IMR-90 (cell line): ENCODE data around the gene GZMB. TPM values are rescaled to one million over a fixed set of nuclear protein-coding genes. Genes with fewer than 3 reads are reported as not detected.

Experiments used
- ATAC-seq: fragments of 200-7000 bp; cut with Tn5 transposase; 2 replicates; pipeline ENCODE4 v1.9.1; 2020; ENCODE audit warnings: low read depth, mild to moderate bottlenecking, moderate library complexity
- BruUV-seq: library from RNA; stranded (reverse); fragments of 400-500 nt; replicated peaks from 2 replicates; lab custom pipeline; 2021; lab: Mats Ljungman, UMichigan
- CTCF ChIA-PET: fragments of 300-600 bp; formaldehyde crosslinking; extraction: SDS; loops from one replicate; lab custom pipeline; 2021; ENCODE audit warnings: antibody characterized with exemption; lab: Yijun Ruan, JAX
- POLR2A ChIA-PET: fragments of 300-600 bp; sonication (Branson Sonifier 250); formaldehyde crosslinking; loops from one replicate; lab custom pipeline; 2022; ENCODE audit warnings: antibody characterized with exemption; ENCODE audit not compliant: unreplicated experiment; lab: Charles Lee
- DNase-seq: peaks from one replicate; pipeline ENCODE4 v3.0.0; 2013
- H2AFZ ChIP-seq: replicated peaks from 2 replicates; pipeline ENCODE3; 2013; ENCODE audit warnings: low read length, mild to moderate bottlenecking; ENCODE audit not compliant: poor library complexity
- H2AK5ac ChIP-seq: 2 replicates; pipeline ENCODE4 v1.6.1; 2013; ENCODE audit warnings: low read depth, low read length, inconsistent platforms
- H2AK9ac ChIP-seq: replicated peaks from 2 replicates; pipeline ENCODE3; 2013; ENCODE audit warnings: mild to moderate bottlenecking, low read depth, low read length, moderate library complexity; ENCODE audit not compliant: poor library complexity
- H2BK120ac ChIP-seq: 2 replicates; pipeline ENCODE4 v1.6.1; 2013; ENCODE audit warnings: low read depth, low read length, inconsistent platforms
- H2BK15ac ChIP-seq: 3 replicates; pipeline ENCODE4 v1.6.1; 2013; ENCODE audit warnings: low read depth, low read length, inconsistent platforms
- H2BK20ac ChIP-seq: 2 replicates; pipeline ENCODE4 v1.6.1; 2013; ENCODE audit warnings: low read depth, mild to moderate bottlenecking, inconsistent platforms, low read length, moderate library complexity
- H2BK5ac ChIP-seq: 2 replicates; pipeline ENCODE4 v1.6.1; 2013; ENCODE audit warnings: mild to moderate bottlenecking, low read depth, low read length, inconsistent platforms; ENCODE audit not compliant: poor library complexity, severe bottlenecking
- H3K14ac ChIP-seq: replicated peaks from 2 replicates; pipeline ENCODE4 v1.6.1; 2013; ENCODE audit warnings: low read depth, low read length, inconsistent platforms
- H3K18ac ChIP-seq: 2 replicates; pipeline ENCODE4 v1.6.1; 2013; ENCODE audit warnings: low read depth, low read length, control low read depth
- H3K23ac ChIP-seq: 2 replicates; pipeline ENCODE4 v1.6.1; 2013; ENCODE audit warnings: low read depth, low read length, inconsistent platforms
- H3K27ac ChIP-seq: 2 replicates; pipeline ENCODE4 v1.5.1; 2013; ENCODE audit warnings: mild to moderate bottlenecking, control low read depth, low read length; ENCODE audit not compliant: insufficient read depth
- H3K27me3 ChIP-seq: 2 replicates; pipeline ENCODE4 v1.6.1; 2013; ENCODE audit warnings: low read length; ENCODE audit not compliant: control insufficient read depth, insufficient read depth
- H3K36me3 ChIP-seq: 2 replicates; pipeline ENCODE4 v1.6.1; 2013; ENCODE audit warnings: low read length, mixed read lengths; ENCODE audit not compliant: control insufficient read depth, insufficient read depth
- H3K4ac ChIP-seq: 2 replicates; pipeline ENCODE4 v1.6.1; 2013; ENCODE audit warnings: low read depth, low read length, inconsistent platforms
- H3K4me1 ChIP-seq: 2 replicates; pipeline ENCODE4 v1.6.1; 2013; ENCODE audit warnings: low read length, mixed read lengths; ENCODE audit not compliant: control insufficient read depth, insufficient read depth
- H3K4me2 ChIP-seq: 2 replicates; pipeline ENCODE4 v1.6.1; 2013; ENCODE audit warnings: low read depth, mild to moderate bottlenecking, control low read depth, low read length, moderate library complexity
- H3K4me3 ChIP-seq: 2 replicates; pipeline ENCODE4 v1.5.1; 2013; ENCODE audit warnings: low read depth, mild to moderate bottlenecking, control low read depth, low read length, moderate library complexity; ENCODE audit not compliant: insufficient read depth
- H3K56ac ChIP-seq: 2 replicates; pipeline ENCODE4 v1.6.1; 2013; ENCODE audit warnings: low read length, inconsistent platforms; ENCODE audit not compliant: insufficient read depth; ENCODE audit errors: extremely low read depth
- H3K79me1 ChIP-seq, 2 experiments: 2 replicates each; pipeline ENCODE4 v1.6.1; 2013; ENCODE audit warnings: low read length in 2 of 2, inconsistent platforms in 1 of 2, low read depth in 1 of 2
- H3K9ac ChIP-seq: 2 replicates; pipeline ENCODE4 v1.6.1; 2013; ENCODE audit warnings: low read depth, low read length, control low read depth
- H3K9me1 ChIP-seq: 2 replicates; pipeline ENCODE4 v1.6.1; 2013; ENCODE audit warnings: low read length, inconsistent platforms; ENCODE audit not compliant: insufficient read depth
- H3K9me3 ChIP-seq: 2 replicates; pipeline ENCODE4 v1.6.1; 2013; ENCODE audit warnings: low read length; ENCODE audit not compliant: control insufficient read depth, insufficient read depth
- H4K20me1 ChIP-seq: 2 replicates; pipeline ENCODE4 v1.6.1; 2013; ENCODE audit warnings: low read length, inconsistent platforms; ENCODE audit not compliant: insufficient read depth
- H4K5ac ChIP-seq: 2 replicates; pipeline ENCODE4 v1.6.1; 2013; ENCODE audit warnings: mild to moderate bottlenecking, low read depth, low read length, control low read depth
- H4K8ac ChIP-seq, 2 experiments: 2 replicates each; pipeline ENCODE4 v1.6.1; 2013; ENCODE audit warnings: low read depth in 2 of 2, low read length in 2 of 2, control low read depth in 1 of 2, inconsistent platforms in 1 of 2
- H4K91ac ChIP-seq: 2 replicates; pipeline ENCODE4 v1.6.1; 2013; ENCODE audit warnings: low read depth, low read length, inconsistent platforms; ENCODE audit not compliant: insufficient read depth
- ELK1 ChIP-seq: fragments of 150-350 bp; IDR thresholded peaks from 2 replicates; pipeline ENCODE4 v1.6.1; 2016; ENCODE audit warnings: low read depth, mild to moderate bottlenecking, low read length, moderate library complexity, borderline replicate concordance
- FOS ChIP-seq: fragments of 150-350 bp; IDR thresholded peaks from 2 replicates; pipeline ENCODE4 v1.6.1; 2016; ENCODE audit warnings: low read depth, low read length
- MAFK ChIP-seq: IDR thresholded peaks from 2 replicates; pipeline ENCODE4 v1.6.1; 2012; ENCODE audit warnings: low read depth, low read length, improper control_type of control experiment
- POLR2A ChIP-seq: IDR thresholded peaks from 2 replicates; pipeline ENCODE4 v1.6.1; 2012; ENCODE audit warnings: mild to moderate bottlenecking, low read depth, low read length
- WGBS, 2 experiments: methylation state at CpG; one replicate each; pipeline versions ENCODE4 v1.1.5 to v1.1.7; 2013; ENCODE audit warnings: missing lambda C conversion rate in 2 of 2; ENCODE audit not compliant: insufficient read length in 1 of 2; ENCODE audit errors: extremely low coverage in 2 of 2; 5-methylcytosine and 5-hydroxymethylcytosine counted together
- dilution Hi-C: fragments of 300-500 bp; cut with HindIII; formaldehyde crosslinking; loops from one replicate; pipeline ENCODE4 v1.14.3; 2018; ENCODE audit warnings: low sequenced_read_pairs; ENCODE audit not compliant: unreplicated experiment
- in situ Hi-C: fragments of 300-500 bp; cut with MboI; formaldehyde crosslinking; loops from 3 replicates; pipeline ENCODE4 v1.14.3; 2019; ENCODE audit warnings: low sequenced_read_pairs, inconsistent platforms, mixed read lengths
- intact Hi-C: fragments of 100-400 bp; cut with micrococcal nuclease; formaldehyde crosslinking; loops from 2 replicates; pipeline ENCODE4 v1.10.0; 2022
- polyA plus RNA-seq, 3 experiments: library from polyadenylated mRNA; depleted of rRNA; stranded (reverse); fragments of >200 nt; gene quantifications; 2 replicates each; pipeline ENCODE4 v1.2.3, GENCODE V29; 2012; ENCODE audit warnings: low replicate concordance in 1 of 3
- total RNA-seq: library from RNA; depleted of rRNA; stranded (reverse); fragments of >200 nt; gene quantifications from 2 replicates; pipeline ENCODE4 v1.2.3, GENCODE V29; 2012

GZMB gene
- total and polyA plus RNA-seq, 2 of the 4 experiments (the other 2 are of a cell fraction): not detected

- Histone ChIP-seq H3K23ac (no peak overlapping the region), H3K27ac (no peak overlapping the region), H3K36me3 (no peaks in the 10 kb centered on the region), H2AK9ac (no peak overlapping the region), H2BK5ac (no peak overlapping the region), H4K91ac (no peak overlapping the region), H2BK120ac (no peak overlapping the region), H3K14ac (no peak overlapping the region), H2AFZ (no peak overlapping the region), H3K4me1 (no peaks in the 10 kb centered on the region), H4K20me1 (no peaks in the 10 kb centered on the region), H3K18ac (no peak overlapping the region), H4K8ac (no peak overlapping the region), H3K9me1 (no peaks in the 10 kb centered on the region), H3K4ac (no peak overlapping the region), H3K79me1 (no peaks in the 10 kb centered on the region), H3K27me3 (no peaks in the 10 kb centered on the region), H3K9me3 (no peaks in the 10 kb centered on the region), H2AK5ac (no peak overlapping the region), H3K4me2 (no peak overlapping the region), H3K56ac (no peak overlapping the region), H3K4me3 (no peak overlapping the region), H2BK15ac (no peak overlapping the region), H4K5ac (no peak overlapping the region), H2BK20ac (no peak overlapping the region), H3K9ac (no peak overlapping the region)
- intact Hi-C loops: no loop called here
- POLR2A ChIA-PET: no interaction called here
- ATAC-seq: no peak
- no peak for TF ChIP-seq ELK1
- TF ChIP-seq MAFK: no peak
- TF ChIP-seq POLR2A: no peak
- TF ChIP-seq FOS: no peak
- BruUV-seq: no TSS peak
- WGBS, 2 experiments: 0% methylated on average over 1 of the region's 1 CpG; no CpG with 5 or more reads in 1 of the 2 experiments
- DNase-seq: no peak
- CTCF ChIA-PET: no interaction called here
- in situ Hi-C loops: no loop called here
- dilution Hi-C loops: no loop called here
Observed at GRCh38 chr14:24613241-24613640, 20.7 kb downstream of the GZMB start.
